ENCODE measurements around the gene ZSWIM3. TPM values are rescaled to one million over a fixed set of nuclear protein-coding genes. Genes with fewer than 3 reads are reported as not detected.

ZSWIM3 gene
- total and polyA plus RNA-seq, 2 of the 8 experiments (the other 6 are each of a cell fraction or from before 2014, with no cell fraction given), result 5.5 to 6.9 TPM

GRCh38 chr20:45924391-45925261 is 67.2 kb downstream of the ZSWIM3 start:
- Histone ChIP-seq H4K8ac (ENCODE audit: extremely low read depth, insufficient read depth, low read length) (no peak overlapping the region), H2BK120ac (replicated peaks; ENCODE audit: low read depth, low read length) (no peak overlapping the region), H3K36me3 (ENCODE audit: control insufficient read depth in 2 of 4, insufficient read depth in 4 of 4, low read length in 3 of 4) (no peaks in the 10 kb centered on the region), H3K4ac (replicated peaks; ENCODE audit: insufficient read length, low read depth, low read length) (no peak overlapping the region), H2BK12ac (ENCODE audit: low read depth, low read length) (no peak overlapping the region), H3K23ac (ENCODE audit: insufficient read length) (no peak overlapping the region), H3K14ac (ENCODE audit: insufficient read length) (no peak overlapping the region), H4K91ac (replicated peaks; ENCODE audit: insufficient read length, low read length) (no peak overlapping the region), H2AK5ac (ENCODE audit: low read depth, low read length) (no peak overlapping the region), H3K27ac (ENCODE audit: low read depth, low read length) (no peak overlapping the region), H4K20me1 (replicated peaks in 1 of 2; ENCODE audit: control insufficient read depth in 1 of 2, insufficient read depth in 2 of 2, low read length in 2 of 2) (no peaks in the 10 kb centered on the region), H2AFZ (ENCODE audit: low read length) (no peak overlapping the region), H3K9me3 (ENCODE audit: insufficient read depth in 2 of 2, low read depth in 1 of 2, low read length in 1 of 2) (no peaks in the 10 kb centered on the region), H3K18ac (ENCODE audit: extremely low read depth, low read length) (no peak overlapping the region), H3K23me2 (ENCODE audit: low read depth, low read length) (no peaks in the 10 kb centered on the region), H3K79me2 (ENCODE audit: control insufficient read depth in 1 of 2, insufficient read depth in 2 of 2, low read length in 2 of 2) (no peaks in the 10 kb centered on the region), H3K9ac (replicated peaks in 1 of 4; ENCODE audit: extremely low read depth in 1 of 4, low read depth in 3 of 4, low read length in 3 of 4) (no peak overlapping the region), H3K4me3 (ENCODE audit: extremely low read depth in 1 of 4, insufficient read depth in 2 of 4, low read depth in 3 of 4, low read length in 4 of 4) (no peak overlapping the region), H2BK15ac (ENCODE audit: low read length) (no peak overlapping the region), H3K56ac (replicated peaks; ENCODE audit: insufficient read length, low read depth, low read length) (no peak overlapping the region), H4K5ac (ENCODE audit: insufficient read length, low read depth, low read length) (no peak overlapping the region), H3K4me1 (replicated peaks in 1 of 4; ENCODE audit: control insufficient read depth in 3 of 4, insufficient read depth in 4 of 4, low read length in 3 of 4) (peaks cover 3 to 7% (median 5%) of the 10 kb centered on the region in 4 experiments; a peak in 5 of 7 replicates), H3K27me3 (replicated peaks in 1 of 4; ENCODE audit: control insufficient read depth in 3 of 4, extremely low read depth in 1 of 4, insufficient read depth in 3 of 4, low read length in 3 of 4) (no peaks in the 10 kb centered on the region), H2BK20ac (ENCODE audit: low read length) (no peak overlapping the region), H3K4me2 (ENCODE audit: insufficient read depth in 1 of 2, low read depth in 2 of 2, low read length in 2 of 2) (no peak overlapping the region), H3K79me1 (ENCODE audit: low read depth, low read length) (no peaks in the 10 kb centered on the region), H2BK5ac (ENCODE audit: low read depth, low read length) (no peak overlapping the region)
- CTCF ChIA-PET (ENCODE audit: partially characterized antibody), result interaction anchor here (0.6 to 1.7 kb wide), 4 partner anchors 13 to 131 kb away, joined by 3 to 8 read pairs (median 3); partner anchors contain the start of gene PLTP
- FAIRE-seq (no peak), DNase-seq (ENCODE audit: low read depth in 1 of 2, low spot score in 2 of 2) (no peak)
- WGBS, 2 experiments (ENCODE audit: extremely low coverage in 1 of 2, insufficient coverage in 1 of 2, insufficient read length in 1 of 2, insufficient replicate concordance in 2 of 2, low coverage in 1 of 2, low lambda C conversion rate in 2 of 2, missing lambda C conversion rate in 1 of 2), result 92% methylated on average over 16 of the region's 21 CpGs; no CpG with 5 or more reads in 1 of the 2 experiments
- TF ChIP-seq TEAD4 (IDR thresholded peaks at IDR 0.05; ENCODE audit: low read depth, low read length) (no peak), JUN (IDR thresholded peaks at IDR 0.05; ENCODE audit: low read depth, low read length) (no peak), SAP30 (IDR thresholded peaks at IDR 0.05; ENCODE audit: insufficient read depth, insufficient replicate concordance, low read length) (no peak), SIRT6 (IDR thresholded peaks at IDR 0.05; ENCODE audit: low read length) (no peak), ATF3 (IDR thresholded peaks at IDR 0.05; ENCODE audit: insufficient read depth, low read depth, low read length) (no peak), TAF1 (IDR thresholded peaks at IDR 0.05; ENCODE audit: low read depth, low read length) (no peak), POLR2AphosphoS5 (IDR thresholded peaks at IDR 0.05; ENCODE audit: low read depth, low read length) (no peak), RXRA (IDR thresholded peaks at IDR 0.05; ENCODE audit: insufficient read depth, low read depth, low read length) (no peak), PHF8 (conservative IDR thresholded peaks at IDR 0.05; ENCODE audit: low read depth, low read length) (no peak), NRF1 (IDR thresholded peaks at IDR 0.05; ENCODE audit: low read depth, low read length) (no peak), TBP (IDR thresholded peaks at IDR 0.05; ENCODE audit: low read depth, low read length) (no peak), TCF12 (IDR thresholded peaks at IDR 0.05; ENCODE audit: low read depth, low read length) (no peak)
- POLR2A ChIA-PET (ENCODE audit: partially characterized antibody), result interaction anchor here (0.8 to 11.8 kb wide), 8 partner anchors 8 to 46 kb away, joined by 3 to 165 read pairs (median 4); partner anchors contain the start of genes PCIF1 and PLTP
